ENCODE measurements around the gene PEAK1.

Gene PEAK1

DNA sequence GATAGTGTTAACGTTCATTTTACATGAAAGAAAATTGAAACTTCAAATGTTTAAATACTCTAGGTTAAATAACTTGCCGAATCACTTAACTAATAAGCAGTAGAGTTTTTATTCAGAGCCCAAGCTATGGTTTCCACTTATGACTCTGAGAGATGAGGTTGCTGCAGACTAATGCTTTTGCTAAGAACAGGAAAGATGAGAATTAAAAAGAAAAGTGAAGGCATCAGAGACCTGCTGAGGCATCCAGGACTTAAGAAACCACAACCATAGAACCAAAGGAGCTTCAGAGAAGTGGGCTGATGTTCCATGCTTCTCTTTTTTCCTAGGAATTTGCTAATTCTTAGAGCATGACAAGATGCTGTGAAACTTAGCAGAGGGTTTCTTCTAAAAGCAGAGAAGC is 10.3 kb upstream of the PEAK1 start:
- H3K27ac ChIP-seq = no peak overlapping the region
- no peak overlapping the region for H3K4me3 ChIP-seq

DNA sequence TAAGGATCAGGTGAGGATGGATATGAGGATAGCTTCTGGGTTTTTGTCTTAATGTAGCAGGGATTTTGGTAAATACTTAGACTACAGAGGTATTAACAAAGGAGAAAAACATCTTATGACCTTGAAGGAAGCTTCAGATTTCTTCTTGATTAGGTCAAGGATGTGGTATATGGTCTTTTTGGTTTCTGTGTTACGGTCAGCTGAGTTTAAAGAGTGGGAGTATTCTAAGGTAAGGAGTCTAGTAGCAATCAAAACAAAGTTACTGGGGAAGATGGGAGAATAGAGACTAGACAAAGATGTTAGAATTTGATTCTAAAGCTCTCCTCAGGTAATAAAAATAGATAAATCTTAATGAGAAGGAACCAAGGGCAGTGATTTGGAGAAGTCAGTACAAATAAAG is 7.0 kb upstream of the PEAK1 start:
- Histone ChIP-seq H3K27ac (no peak overlapping the region), H3K4me3 (no peak overlapping the region)

- no peak overlapping the region for H3K27ac ChIP-seq
Measured at GRCh38 chr15:77426377-77426776, 6.5 kb upstream of the PEAK1 start.

GRCh38 chr15:77425104-77425503 is 5.2 kb upstream of the PEAK1 start:
- H3K27ac ChIP-seq = no peak overlapping the region

More at GRCh38 chr15:77426377-77426776, 6.5 kb upstream of the PEAK1 start:
- no peak overlapping the region for H3K4me3 ChIP-seq

GRCh38 chr15:77421370-77421700 is 1.4 kb upstream of the PEAK1 start:
- Histone ChIP-seq H3K27ac (peak overlapping the region in 18 of 21 experiments; percentile 79 to 97 (median 92)), H3K4me3 (peak overlapping the region; percentile 51 to 89 (median 84))

More at GRCh38 chr15:77425104-77425503, 5.2 kb upstream of the PEAK1 start:
- no peak overlapping the region for H3K4me3 ChIP-seq

DNA sequence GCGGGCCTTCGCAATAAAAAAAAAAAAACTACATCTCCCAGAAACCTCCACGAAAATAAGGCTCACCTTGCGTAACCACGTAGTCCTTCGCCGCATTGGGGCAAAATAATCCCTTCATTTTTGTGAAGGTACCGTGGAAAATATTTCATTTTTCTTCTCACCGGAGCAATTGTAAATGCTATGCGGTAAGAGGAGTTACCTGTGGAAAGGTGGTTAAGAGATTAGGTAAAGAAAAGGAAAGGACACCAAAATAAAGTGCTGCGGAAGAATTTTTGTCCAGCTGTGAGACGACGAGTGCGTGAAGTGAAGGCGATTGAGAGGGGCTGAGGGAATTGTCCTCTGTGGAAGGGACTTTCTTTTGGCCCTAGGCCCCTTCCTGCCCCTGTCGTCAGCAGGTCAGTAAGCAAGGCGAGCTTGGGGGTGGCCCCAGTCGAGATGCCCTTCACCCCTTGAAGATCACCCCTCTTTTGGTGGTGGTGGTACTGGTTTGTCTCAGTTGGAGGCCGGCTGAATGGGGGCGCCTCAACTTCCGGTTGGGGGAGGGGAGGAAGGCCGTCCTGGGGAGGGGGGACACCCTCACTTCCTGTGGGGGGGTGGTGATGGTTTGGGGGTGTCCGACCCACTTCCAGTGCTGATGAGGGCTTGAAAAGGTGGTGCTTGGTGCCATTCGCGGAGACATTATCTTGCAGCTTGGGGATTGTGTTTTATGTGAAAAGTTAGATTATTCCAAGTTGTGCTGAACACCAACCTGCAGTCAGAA is 886 bp upstream of the PEAK1 start, which contains the start of gene HMG20A:
Gene HMG20A, plus strand, starts transcription at position 279 of the 760 bp plus-strand sequence. CDS start 37,520 bp downstream, outside the sequence.
- Histone ChIP-seq H3K27ac (peak within 1 kb of the TSS; percentile 68 to 97 (median 94)), H3K4me3 (peak within 1 kb of the TSS; percentile 66 to 94 (median 89))

- Histone ChIP-seq H3K27ac (peak overlapping the region; percentile 68 to 96 (median 89)), H3K4me3 (peak overlapping the region; percentile 66 to 94 (median 89))
Measured at GRCh38 chr15:77418966-77419835, 703 bp downstream of the PEAK1 start.

DNA sequence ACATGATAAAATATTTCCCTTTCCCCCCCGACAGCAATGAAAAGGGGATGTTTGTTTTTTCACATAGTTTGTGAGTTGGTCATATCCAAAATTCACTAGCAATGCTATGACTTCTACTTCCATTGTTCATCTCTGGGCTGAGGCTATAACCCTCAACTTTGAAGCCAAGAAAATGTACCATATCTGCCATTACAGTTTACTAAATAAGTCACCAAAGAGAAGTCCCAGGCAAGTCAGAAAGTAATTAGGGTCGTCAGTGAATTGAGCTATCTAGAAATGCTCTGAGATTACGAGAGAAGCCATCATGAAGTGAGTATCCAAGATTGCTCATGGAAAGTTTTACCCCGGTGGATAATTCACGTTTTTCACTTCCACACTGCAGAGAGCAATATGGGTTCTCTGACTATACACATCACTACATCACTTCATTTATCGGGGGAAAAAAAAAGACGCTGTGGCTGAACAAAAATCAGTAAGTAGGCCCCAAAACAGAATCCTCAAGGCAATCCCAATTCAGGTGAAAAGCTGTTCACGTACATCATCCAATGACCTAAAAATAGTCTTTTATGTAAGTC is 1.4 kb downstream of the PEAK1 start:
- Histone ChIP-seq H3K4me3 (peak overlapping the region; percentile 66 to 94 (median 89)), H3K27ac (peak overlapping the region in 15 of 21 experiments; percentile 75 to 96 (median 90))

DNA sequence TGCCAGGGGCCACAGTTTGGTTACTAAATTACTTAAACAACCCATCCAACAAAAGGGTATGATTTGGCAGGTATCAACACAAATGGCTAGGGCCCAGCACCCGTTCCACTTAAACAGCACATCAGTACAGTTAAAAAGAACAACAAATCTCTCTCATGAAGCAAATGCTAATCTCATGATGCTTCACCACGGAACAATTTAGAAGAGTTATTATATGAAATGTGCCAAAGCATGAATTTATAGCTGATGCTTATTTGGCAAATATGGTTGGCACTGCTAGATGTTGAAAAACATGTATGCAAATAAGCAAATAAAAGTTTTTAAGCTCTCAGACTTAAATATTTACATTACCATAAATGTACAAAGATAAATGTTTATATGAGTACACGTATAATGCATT is 2.3 kb downstream of the PEAK1 start:
- Histone ChIP-seq H3K27ac (peak overlapping the region in 5 of 21 experiments; percentile 26 to 96 (median 93)), H3K4me3 (no peak overlapping the region)

DNA sequence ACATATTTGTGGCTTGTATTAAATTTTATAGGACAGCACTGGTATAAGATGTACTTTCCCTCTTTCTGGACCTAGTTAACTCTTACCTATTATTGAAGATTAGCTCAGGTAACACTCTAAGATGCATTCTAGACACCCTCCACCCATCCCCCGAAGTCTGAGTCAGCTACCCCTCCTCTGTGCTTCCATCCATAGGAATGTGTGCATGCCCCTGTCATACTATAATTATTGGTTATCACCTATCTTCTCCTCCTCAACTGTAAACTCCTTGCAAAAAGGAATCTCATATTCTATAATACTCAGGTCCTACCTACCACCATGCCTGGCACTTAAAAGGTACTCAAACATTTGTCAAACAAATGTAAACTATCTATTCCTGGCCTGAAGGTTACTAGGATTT is 3.0 kb downstream of the PEAK1 start:
- no peak overlapping the region for H3K4me3 ChIP-seq
- no peak overlapping the region for H3K27ac ChIP-seq

- peak overlapping the region in 2 of 21 experiments; percentile 20 to 33 for H3K27ac ChIP-seq
- H3K4me3 ChIP-seq = no peak overlapping the region
Measured at GRCh38 chr15:77416148-77416455, 3.8 kb downstream of the PEAK1 start.

- Histone ChIP-seq H3K27ac (peak overlapping the region in 1 of 21 experiments; percentile 21), H3K4me3 (no peak overlapping the region)
Measured at GRCh38 chr15:77415450-77416147, 4.3 kb downstream of the PEAK1 start.

DNA sequence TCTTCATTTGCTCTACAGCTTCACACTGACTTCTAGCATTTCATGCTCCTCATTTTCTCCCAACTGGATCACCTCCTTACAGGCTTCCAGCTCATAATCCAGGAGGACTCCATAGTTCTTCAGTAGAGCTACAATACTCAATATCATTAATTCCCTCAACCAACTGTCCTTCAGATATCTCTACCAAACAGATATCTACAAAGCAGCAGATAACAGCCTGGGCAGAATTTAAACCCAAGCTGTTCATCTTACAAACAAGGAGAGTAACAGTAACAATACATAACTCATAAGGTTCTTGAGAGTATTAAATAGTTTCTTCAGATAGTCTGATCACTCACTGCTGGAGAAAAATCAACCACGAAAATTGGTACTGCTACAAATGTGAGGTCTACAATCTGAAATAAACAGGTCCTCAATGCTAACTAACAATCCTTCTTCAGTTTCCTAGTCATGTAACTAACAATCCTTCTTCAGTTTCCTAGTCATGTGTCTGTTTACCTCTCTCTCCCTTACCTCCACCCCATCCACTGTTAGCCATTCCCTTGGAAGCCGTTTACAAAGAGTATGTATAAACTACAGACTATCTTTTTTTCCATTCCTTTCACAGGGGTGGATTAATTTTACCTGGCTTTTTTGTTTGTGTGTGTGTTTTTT is 5.0 kb downstream of the PEAK1 start:
- no peak overlapping the region for H3K27ac ChIP-seq

DNA sequence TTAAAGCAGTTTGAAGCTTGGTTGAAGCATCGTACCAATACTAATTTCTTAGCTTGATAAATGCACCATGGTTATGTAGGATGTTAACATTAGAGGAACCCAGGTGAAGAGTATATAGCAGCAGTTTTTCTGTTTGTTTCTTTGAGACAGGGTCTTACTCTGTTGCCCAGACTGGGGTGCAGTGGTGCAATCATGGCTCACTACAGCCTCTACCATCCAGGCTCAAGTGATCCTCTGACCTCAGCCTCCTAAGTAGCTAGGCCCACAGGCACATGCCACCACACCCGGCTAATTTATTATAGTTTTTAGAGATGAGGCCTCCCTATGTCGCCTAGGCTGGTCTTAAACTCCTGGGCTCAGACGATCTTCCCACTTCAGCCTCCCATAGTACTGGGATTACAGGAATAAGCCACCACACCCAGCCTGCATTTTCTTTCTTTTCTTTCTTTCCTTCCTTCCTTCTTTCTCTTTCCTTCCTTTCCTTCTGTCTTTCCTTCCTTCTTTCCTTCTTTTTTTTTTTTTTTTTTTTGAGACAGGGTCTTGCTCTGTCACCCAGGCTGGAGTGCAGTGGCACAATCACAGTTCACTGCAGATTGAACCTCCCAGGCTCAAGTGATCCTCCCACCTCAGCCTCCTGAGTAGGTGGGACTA is 6.1 kb downstream of the PEAK1 start:
- H3K4me3 ChIP-seq = no peak overlapping the region
- no peak overlapping the region for H3K27ac ChIP-seq

More for the DNA sequence above, 5.0 kb downstream of the PEAK1 start:
- H3K4me3 ChIP-seq = no peak overlapping the region

DNA sequence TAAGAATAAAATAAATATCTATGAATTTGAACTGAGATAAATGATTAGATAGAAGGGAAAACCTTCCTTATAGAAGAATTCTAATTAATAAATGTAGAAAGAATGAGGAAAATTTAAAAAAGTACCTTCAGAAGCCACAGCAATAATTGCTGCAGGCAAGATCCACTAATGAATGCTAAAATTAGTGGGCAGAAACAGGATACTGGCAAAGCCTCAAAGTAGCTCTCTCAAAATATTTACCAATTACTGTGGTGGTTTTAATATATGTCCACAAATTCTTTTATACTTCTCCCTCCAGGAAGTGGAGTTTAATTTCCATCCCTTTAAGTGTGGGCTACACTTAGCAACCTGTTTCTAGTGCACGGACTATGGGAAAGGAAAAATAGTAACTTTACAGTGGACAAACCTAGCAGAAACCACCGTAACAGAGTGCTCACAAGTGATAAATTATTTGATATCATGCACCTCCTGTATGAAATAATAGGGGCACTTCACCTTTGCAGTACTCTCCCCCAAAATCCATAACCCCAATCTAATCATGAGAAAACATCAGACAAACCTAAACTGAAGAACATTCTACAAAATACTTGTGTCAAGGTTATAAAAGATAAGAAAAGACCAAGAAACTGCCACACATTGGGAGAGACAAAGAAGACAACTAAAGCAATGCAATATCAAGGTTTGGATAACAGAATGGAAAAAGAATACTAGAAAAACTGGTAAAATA is 6.8 kb downstream of the PEAK1 start:
- Histone ChIP-seq H3K27ac (no peak overlapping the region), H3K4me3 (no peak overlapping the region)

DNA sequence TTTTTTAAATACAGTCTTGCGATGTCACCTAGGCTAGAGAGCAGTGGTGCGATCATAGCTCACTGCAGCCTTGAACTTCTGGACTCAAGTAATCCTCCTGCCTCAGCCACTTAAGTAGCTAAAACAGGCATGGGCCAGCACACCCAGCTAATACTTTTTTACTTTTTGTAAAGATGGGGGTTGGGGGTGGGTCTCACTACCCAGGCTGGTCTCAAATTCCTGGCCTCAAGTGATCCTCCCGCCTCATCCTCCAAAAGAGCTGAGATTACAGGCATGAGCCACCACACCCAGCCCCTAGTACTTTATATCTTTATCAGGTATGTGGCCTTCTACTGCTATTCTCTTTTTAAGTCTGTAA is 8.3 kb downstream of the PEAK1 start:
- Histone ChIP-seq H3K4me3 (no peak overlapping the region), H3K27ac (no peak overlapping the region)

DNA sequence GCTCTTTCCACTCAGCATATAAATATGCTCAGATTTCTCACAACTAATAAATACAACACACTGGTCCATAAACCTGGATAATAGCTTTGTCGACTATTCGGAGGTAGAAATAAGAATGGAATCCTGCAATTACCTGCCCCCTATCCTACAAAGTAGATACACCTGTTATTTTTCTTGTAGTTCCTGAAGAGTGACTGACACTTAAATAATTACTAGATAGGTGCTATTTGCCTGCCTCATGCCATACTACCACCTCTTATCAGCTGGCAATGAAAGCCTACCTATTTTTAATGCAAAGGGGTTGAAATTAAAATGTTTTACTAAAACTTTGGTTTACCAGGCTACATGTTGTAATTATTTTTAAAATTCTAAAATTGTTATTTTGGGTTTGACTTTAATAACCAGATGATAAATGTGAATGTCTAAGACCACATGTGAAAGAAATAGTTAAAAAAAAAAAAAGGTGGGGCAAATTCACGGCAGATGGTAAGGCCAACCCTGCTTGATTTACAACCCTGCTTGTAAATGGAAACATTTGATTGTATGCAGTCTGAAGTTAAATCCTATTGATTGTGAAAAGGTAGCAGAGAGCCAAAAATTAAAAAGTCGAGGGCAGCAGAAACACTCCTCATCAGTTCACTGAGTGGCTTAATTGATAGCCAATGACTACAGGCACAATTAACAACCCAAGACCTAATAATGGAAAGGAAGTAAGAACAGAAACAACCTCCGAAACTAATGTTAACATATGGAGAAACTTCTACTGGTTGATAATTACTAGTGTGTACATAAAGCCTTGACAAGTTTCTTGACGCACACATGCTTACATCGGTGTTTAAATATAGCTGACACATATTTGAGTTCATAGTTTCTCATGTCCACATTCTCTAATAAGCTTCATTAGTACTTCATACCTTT is 8.9 kb downstream of the PEAK1 start:
- Histone ChIP-seq H3K4me3 (no peak overlapping the region), H3K27ac (no peak overlapping the region)
